PC-9 (cell line): ENCODE measurements around the gene USP33. TPM values are rescaled to one million over a fixed set of nuclear protein-coding genes. Genes with fewer than 3 reads are reported as not detected.
"Not testable (repeated sequence)": the region's sequence is repeated elsewhere in the genome, so short reads cannot be mapped to it uniquely, and the experiment has no call there.

Experiments
- BruUV-seq: library from RNA; stranded (reverse); fragments of 400-500 nt; replicated peaks from 2 replicates; lab custom pipeline; 2021; lab: Mats Ljungman, UMichigan
- CTCF ChIA-PET: fragments of 300-600 bp; sonication (Branson Sonifier 250); formaldehyde crosslinking; loops from one replicate; lab custom pipeline; 2022; ENCODE audit warnings: antibody characterized with exemption; lab: Charles Lee
- POLR2A ChIA-PET: fragments of 300-600 bp; sonication (Branson Sonifier 250); formaldehyde crosslinking; loops from one replicate; lab custom pipeline; 2022; ENCODE audit warnings: antibody characterized with exemption; ENCODE audit not compliant: unreplicated experiment; lab: Charles Lee
- DNase-seq, 2 experiments: peaks; one replicate each; pipeline versions ENCODE4 v3.0.0 to v3.0.0-alpha.2; 2015 to 2022; ENCODE audit warnings: mixed read lengths in 1 of 2
- H2AFZ ChIP-seq: fragments of 200-600 bp; sonication (generic); 2 replicates; pipeline ENCODE4 v1.8.1; 2017; ENCODE audit warnings: antibody characterized with exemption
- H3F3A ChIP-seq: fragments of 200-600 bp; sonication (generic); 2 replicates; pipeline ENCODE4 v1.8.1; 2017; ENCODE audit warnings: antibody characterized with exemption, mild to moderate bottlenecking, low read depth; ENCODE audit not compliant: insufficient read depth
- H3K27ac ChIP-seq: fragments of 200-600 bp; sonication (generic); 2 replicates; pipeline ENCODE4 v1.6.1; 2016; ENCODE audit warnings: mixed run types
- H3K27me3 ChIP-seq: fragments of 200-600 bp; sonication (generic); 2 replicates; pipeline ENCODE4 v1.6.1; 2016; ENCODE audit warnings: low read depth, mixed run types; ENCODE audit not compliant: insufficient read depth
- H3K36me3 ChIP-seq: fragments of 200-600 bp; sonication (generic); 2 replicates; pipeline ENCODE4 v1.6.1; 2016; ENCODE audit warnings: low read depth, mixed run types
- H3K4me1 ChIP-seq: fragments of 200-600 bp; sonication (generic); replicated peaks from 2 replicates; pipeline ENCODE4 v1.6.1; 2016; ENCODE audit warnings: mixed run types; ENCODE audit not compliant: insufficient read depth
- H3K4me2 ChIP-seq: fragments of 200-600 bp; sonication (generic); 2 replicates; pipeline ENCODE4 v1.6.1; 2017; ENCODE audit warnings: mixed run types
- H3K4me3 ChIP-seq: fragments of 200-600 bp; sonication (generic); 2 replicates; pipeline ENCODE4 v1.6.1; 2016; ENCODE audit warnings: mixed run types
- H3K79me2 ChIP-seq: fragments of 200-600 bp; sonication (generic); 2 replicates; pipeline ENCODE4 v1.6.1; 2017; ENCODE audit warnings: low read depth, mixed run types
- H3K9me2 ChIP-seq: fragments of 200-600 bp; sonication (generic); 2 replicates; pipeline ENCODE4 v1.8.1; 2017; ENCODE audit warnings: mild to moderate bottlenecking; ENCODE audit not compliant: insufficient read depth
- H3K9me3 ChIP-seq: fragments of 200-600 bp; sonication (generic); 2 replicates; pipeline ENCODE4 v1.8.1; 2016; ENCODE audit warnings: low read depth; ENCODE audit not compliant: insufficient read depth
- H4K20me1 ChIP-seq: fragments of 200-600 bp; sonication (generic); 2 replicates; pipeline ENCODE4 v1.8.1; 2017; ENCODE audit not compliant: insufficient read depth
- CTCF ChIP-seq: fragments of 200-600 bp; sonication (generic); conservative IDR thresholded peaks from 2 replicates; pipeline ENCODE4 v1.6.1; 2017; ENCODE audit warnings: mixed run types, antibody characterized with exemption, mild to moderate bottlenecking, moderate library complexity
- EZH2 ChIP-seq: fragments of 200-600 bp; sonication (generic); IDR thresholded peaks from 2 replicates; pipeline ENCODE4 v1.8.0; 2017; ENCODE audit warnings: antibody characterized with exemption, low read depth
- intact Hi-C: fragments of 100-400 bp; cut with micrococcal nuclease; formaldehyde crosslinking; loops from one replicate; pipeline ENCODE4 v1.10.0; 2022; ENCODE audit not compliant: unreplicated experiment
- total RNA-seq: library from RNA; stranded (reverse); gene quantifications from 2 replicates; pipeline ENCODE4 v1.2.3, GENCODE V29; 2021

Gene USP33
- total RNA-seq, 1 experiment from 2014 or later, result 59.1 TPM

- no peaks in the 10 kb centered on the region for H3K9me3 ChIP-seq
- no peaks in the 10 kb centered on the region for H3F3A ChIP-seq
- no peaks in the 10 kb centered on the region; the same call in 1 of the 2 replicates for H4K20me1 ChIP-seq
- H3K9me2 ChIP-seq, result no peaks in the 10 kb centered on the region; the same call in 1 of the 2 replicates
- DNase-seq, result no peak
- TF ChIP-seq CTCF (no peak), EZH2 (no peak)
- H3K4me1 ChIP-seq, result no peaks in the 10 kb centered on the region
- H3K79me2 ChIP-seq, result no peaks in the 10 kb centered on the region
- no TSS peak for BruUV-seq
- H3K27me3 ChIP-seq, result no peaks in the 10 kb centered on the region
- intact Hi-C loops, result no loop called here
- POLR2A ChIA-PET, result no interaction called here
- H3K27ac ChIP-seq, result no peak overlapping the region
- H2AFZ ChIP-seq, result no peak overlapping the region
- no peak overlapping the region for H3K4me3 ChIP-seq
- peaks cover 3% of the 10 kb centered on the region; the same call in 1 of the 2 replicates for H3K36me3 ChIP-seq
- no peak overlapping the region for H3K4me2 ChIP-seq
- CTCF ChIA-PET, result no interaction called here
Observed at GRCh38 chr1:77797991-77798390, 38.3 kb upstream of the USP33 start.

- Histone ChIP-seq H3K79me2 (no peaks in the 10 kb centered on the region), H3K36me3 (no peaks in the 10 kb centered on the region), H3K27ac (no peak overlapping the region), H3K4me3 (no peak overlapping the region), H3K4me2 (no peak overlapping the region), H3K4me1 (no peaks in the 10 kb centered on the region), H3K27me3 (no peaks in the 10 kb centered on the region), H3K9me3 (no peaks in the 10 kb centered on the region), H3K9me2 (no peaks in the 10 kb centered on the region; the same call in 1 of the 2 replicates), H3F3A (no peaks in the 10 kb centered on the region), H2AFZ (no peak overlapping the region), H4K20me1 (no peaks in the 10 kb centered on the region; the same call in 1 of the 2 replicates)
- intact Hi-C loops, result no loop called here
- ChIA-PET POLR2A (no interaction called here), CTCF (no interaction called here)
- BruUV-seq, result no TSS peak
- TF ChIP-seq EZH2 (no peak), CTCF (no peak)
- no peak for DNase-seq
Observed at GRCh38 chr1:77796695-77797405, 37.2 kb upstream of the USP33 start.

DNA sequence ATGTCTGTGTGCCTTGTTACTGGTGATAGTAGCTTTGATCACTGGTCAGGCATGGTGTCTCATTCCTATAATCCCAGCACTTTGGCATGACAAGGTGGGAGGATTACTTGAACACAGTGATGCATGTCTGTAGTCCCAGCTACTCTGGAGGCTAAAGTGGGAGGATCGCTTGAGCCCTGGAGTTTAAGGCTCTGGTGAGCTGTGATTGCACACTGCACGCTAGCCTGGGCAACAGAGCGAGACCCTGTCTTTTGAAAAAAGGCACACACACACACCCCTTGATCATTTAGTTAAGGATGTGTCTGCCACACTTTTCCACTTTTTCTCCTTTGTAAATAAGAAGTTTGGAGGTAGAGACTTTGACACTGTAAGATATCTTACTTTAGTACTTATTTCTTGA is 34.9 kb upstream of the USP33 start:
- Histone ChIP-seq H2AFZ (no peak overlapping the region), H3F3A (no peaks in the 10 kb centered on the region), H3K4me3 (no peak overlapping the region), H3K27ac (no peak overlapping the region), H3K9me2 (no peaks in the 10 kb centered on the region; the same call in 1 of the 2 replicates), H3K27me3 (no peaks in the 10 kb centered on the region), H3K79me2 (no peaks in the 10 kb centered on the region), H3K4me2 (no peak overlapping the region), H4K20me1 (no peaks in the 10 kb centered on the region; the same call in 1 of the 2 replicates), H3K36me3 (no peaks in the 10 kb centered on the region), H3K4me1 (no peaks in the 10 kb centered on the region), H3K9me3 (no peaks in the 10 kb centered on the region)
- no TSS peak for BruUV-seq
- intact Hi-C loops, result no loop called here
- POLR2A ChIA-PET, result no interaction called here
- CTCF ChIA-PET, result no interaction called here
- no peak for DNase-seq
- TF ChIP-seq EZH2, result no peak
- TF ChIP-seq CTCF, result no peak

DNA sequence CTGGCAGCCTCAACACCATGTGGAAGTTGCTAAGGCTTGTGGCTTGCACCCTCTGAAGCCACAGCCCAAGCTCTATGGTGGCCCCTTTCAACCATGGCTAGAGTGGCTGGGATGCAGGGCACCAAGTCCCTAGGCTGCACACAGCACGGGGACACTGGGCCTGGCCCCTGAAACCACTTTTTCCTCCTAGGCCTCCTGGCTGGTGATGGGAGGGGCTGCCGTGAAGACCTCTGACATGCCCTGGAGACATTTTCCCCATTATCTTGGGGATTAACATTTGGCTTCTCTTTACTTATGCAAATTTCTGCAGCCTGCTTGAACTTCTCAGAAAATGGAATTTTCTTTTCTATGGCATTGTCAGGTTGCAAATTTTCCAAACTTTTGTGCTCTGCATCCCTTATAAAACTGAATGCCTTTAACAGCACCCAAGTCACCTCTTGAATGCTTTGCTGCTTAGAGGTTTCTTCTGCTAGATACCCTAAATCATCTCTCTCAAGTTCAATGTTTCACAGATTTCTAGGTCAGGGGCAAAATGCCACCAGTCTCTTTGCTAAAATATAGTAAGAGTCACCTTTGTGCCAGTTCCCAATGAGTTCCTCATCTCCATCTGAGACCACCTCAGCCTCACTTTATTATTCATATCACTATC is 26.6 kb upstream of the USP33 start:
- H3K27ac ChIP-seq, H3K4me2 ChIP-seq, H3K9me2 ChIP-seq, CTCF ChIA-PET, H3K4me1 ChIP-seq, POLR2A ChIA-PET, H2AFZ ChIP-seq, H3K27me3 ChIP-seq, H3K4me3 ChIP-seq, H4K20me1 ChIP-seq, intact Hi-C loops, H3K9me3 ChIP-seq, BruUV-seq, DNase-seq, H3F3A ChIP-seq: not testable (repeated sequence)
- H3K36me3 ChIP-seq, result peaks cover 30% of the 10 kb centered on the region
- peaks cover 13% of the 10 kb centered on the region for H3K79me2 ChIP-seq
